NCI-H2196 treated with DMSO at 0.1 percent for 48 hours (cell line): ENCODE data around the gene GABRR1.

Source experiments
- DNase-seq: peaks from one replicate; lab custom pipeline; 2025; ENCODE audit not compliant: unreplicated experiment; lab: John Stamatoyannopoulos, UW

The GABRR1 gene

GRCh38 chr6:89216411-89216810 is 747 bp downstream of the GABRR1 start:
- DNase-seq: no peak

DNA sequence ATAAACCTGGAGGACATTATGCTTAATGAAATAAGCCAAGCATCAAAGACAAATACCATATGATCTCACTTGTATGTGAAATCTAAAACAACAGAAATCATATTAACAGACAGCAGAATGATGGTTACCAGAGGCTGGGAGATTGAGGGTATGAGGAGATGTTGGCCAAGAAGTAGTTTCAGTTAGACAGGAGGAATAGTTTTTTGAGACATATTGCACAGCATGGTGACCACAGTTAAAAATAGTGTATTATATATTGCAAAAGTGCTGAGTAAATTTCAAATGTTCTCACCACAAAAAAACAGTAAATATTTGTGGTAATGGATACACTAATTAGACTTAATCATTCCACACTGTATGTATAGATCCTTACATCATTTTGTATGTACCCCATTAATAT is 1.8 kb downstream of the GABRR1 start:
- DNase-seq: no peak

- DNase-seq: no peak
These were observed 3.0 kb downstream of the GABRR1 start for GRCh38 chr6:89214197-89214596.

GRCh38 chr6:89212472-89212871 is 4.7 kb downstream of the GABRR1 start:
- no peak for DNase-seq

GRCh38 chr6:89209457-89209856 is 7.7 kb downstream of the GABRR1 start:
- no peak for DNase-seq

DNA sequence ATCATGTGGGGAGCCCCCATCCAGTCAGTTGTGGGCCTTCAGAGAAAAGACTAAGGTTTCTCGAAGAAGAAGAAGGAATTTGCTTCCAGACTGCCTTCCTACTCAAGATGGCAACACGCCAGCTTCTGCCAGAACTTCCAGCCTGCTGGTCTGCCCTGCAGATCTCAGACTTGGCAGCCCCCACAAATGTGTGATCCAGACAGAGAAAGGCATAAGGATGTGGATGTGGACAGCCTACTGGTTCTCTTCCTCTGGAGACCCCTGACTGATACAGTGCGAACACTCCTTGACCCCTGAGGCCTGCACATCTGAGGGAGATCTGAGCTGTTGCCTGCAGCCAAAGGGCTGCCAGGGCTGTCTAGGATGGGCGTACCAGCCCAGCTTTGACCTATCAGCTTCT is 8.6 kb downstream of the GABRR1 start:
- no peak for DNase-seq

GRCh38 chr6:89205819-89206218 is 11.3 kb downstream of the GABRR1 start:
- no peak for DNase-seq

DNA sequence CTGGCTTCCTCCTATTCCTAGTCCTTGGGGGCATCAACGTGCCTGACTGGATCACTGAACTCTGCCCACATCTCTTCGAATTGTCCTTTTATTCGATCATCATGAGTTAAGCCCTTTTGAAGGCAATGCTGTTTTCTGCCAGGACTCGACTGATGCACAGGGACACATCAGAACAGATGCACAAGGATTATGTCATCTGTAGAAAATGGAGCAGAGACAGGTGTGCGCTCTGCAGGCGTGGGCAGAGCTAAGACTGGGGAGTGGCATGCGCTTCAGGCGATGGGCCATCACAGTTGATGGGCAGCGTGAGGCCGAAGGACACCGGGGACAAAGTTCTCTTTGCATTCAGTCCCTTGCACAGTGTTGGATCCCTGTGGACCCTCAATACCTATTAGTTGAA is 13.1 kb downstream of the GABRR1 start:
- no peak for DNase-seq

DNA sequence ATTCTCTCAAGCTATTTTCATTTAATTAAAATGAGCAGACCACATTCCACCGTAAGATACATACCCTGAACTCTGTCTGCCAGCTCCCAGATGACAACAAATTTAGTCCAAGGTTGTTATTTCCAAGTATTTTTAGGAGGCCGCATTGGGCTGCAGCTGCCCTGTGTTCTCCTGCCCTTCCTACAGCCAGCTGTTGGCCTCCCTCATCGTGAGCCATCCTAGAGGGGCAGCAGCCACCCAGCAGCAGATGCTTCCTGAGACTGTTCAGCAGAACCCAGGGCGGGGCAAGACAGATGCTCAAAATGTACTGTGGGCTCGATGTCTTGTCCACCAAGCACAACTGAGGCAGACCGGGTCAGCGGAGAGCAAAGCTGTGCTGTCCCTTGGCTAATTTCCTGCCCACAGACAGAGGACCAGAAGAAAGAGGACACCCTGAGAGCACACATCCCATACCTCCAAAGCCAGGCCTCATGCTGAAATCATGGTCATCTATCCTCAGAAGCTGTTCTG is 16.4 kb downstream of the GABRR1 start:
- DNase-seq: no peak

DNA sequence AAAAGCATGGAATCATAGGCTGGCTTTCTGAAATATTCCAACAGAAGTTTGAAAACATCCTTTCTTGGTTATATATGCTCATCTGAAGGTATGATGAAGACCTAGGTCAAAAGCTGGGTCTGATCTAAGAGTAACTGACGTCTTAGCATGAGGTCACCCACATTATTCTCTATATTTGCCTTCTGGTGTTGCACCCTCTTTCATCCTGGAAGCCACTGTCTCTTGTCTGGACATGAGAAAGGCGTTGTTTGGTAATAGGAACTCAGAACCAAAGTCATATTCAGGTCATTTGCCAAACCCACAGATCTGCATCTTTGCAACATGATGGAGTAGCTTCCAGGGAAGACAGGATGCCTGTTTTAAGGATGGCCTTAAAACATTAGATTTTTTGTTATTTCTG is 17.6 kb downstream of the GABRR1 start:
- DNase-seq: no peak

DNA sequence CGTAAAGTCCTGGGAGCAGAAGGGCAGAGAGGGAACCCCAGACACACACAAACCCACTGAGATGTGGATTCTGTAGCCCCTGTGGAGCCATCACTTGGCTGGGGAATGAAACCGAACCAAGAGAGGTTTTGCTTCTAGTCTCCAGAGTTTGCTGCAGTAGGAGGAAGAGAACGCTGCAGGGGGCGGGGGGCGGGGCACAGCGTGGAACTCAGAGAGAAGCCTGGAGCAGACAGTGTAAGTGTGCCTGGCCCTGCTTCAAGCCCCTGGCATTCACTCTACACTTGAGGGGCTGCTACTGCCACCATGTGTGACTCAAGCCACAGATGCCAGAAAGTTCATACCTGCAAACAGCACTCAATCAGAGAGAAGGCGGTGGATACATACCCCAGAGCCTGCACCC is 18.9 kb downstream of the GABRR1 start:
- no peak for DNase-seq

- DNase-seq: no peak
These were observed 20.0 kb downstream of the GABRR1 start for GRCh38 chr6:89197141-89197540.

DNA sequence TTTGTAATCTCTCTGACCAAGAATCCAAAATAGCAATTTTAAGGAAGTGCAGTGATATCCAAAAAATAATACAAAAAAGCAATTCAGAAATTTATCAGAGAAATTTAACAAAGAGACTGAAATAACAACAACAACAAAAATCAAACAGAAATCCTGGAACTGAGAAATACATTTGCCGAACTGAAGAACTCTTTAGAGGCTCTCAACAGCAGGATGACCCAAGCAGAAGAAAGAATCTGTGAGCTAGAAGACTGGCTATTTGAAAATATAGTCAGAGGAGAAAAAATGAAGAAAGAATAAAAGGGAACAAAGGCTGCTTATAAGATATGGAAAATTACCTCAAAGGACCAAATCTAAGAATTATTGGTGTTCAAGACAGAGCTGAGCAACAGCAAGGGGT is 22.6 kb downstream of the GABRR1 start:
- no peak for DNase-seq

DNA sequence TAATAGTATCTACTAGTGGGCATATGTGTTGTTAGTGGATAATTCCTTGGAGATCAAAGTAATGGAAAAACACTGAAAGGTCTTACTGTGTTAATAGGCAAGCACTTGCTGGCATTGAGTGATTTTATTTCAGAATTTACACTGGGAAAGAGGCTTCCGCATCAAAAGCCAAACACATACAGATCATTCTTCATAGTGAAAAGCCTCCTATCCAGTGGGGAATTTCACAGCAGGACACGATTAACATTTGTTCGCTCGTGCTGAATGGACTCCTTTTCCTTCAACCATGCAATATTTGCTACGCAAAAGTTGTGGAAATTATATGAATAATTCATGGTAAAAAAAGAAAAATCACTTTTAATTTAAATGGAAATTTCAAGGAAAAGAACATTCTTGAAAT is 26.4 kb downstream of the GABRR1 start:
- DNase-seq: no peak

DNA sequence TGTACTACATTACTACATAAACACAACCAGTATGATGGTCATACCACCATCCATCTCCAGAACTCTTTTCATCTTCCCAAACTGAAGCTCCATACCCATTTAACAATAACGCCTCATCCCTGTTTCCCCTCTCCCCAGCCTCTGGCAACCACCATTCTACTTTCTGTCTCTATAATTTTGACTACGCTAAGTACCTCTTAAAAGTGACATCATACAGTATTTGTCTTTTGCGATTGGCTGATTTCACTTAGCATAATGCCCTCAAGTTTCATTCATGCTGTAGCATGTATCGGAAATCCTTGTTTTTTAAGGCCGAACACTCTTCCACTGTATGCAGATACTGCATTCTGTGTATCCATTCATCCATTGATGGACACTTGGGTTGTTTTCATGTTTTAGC is 29.7 kb downstream of the GABRR1 start:
- no peak for DNase-seq

- DNase-seq: no peak
These were observed 30.4 kb downstream of the GABRR1 start for GRCh38 chr6:89186762-89187161.

- DNase-seq: no peak
These were observed 32.8 kb downstream of the GABRR1 start for GRCh38 chr6:89184344-89184743.

GRCh38 chr6:89183294-89183693 is 33.9 kb downstream of the GABRR1 start:
- DNase-seq: no peak

DNA sequence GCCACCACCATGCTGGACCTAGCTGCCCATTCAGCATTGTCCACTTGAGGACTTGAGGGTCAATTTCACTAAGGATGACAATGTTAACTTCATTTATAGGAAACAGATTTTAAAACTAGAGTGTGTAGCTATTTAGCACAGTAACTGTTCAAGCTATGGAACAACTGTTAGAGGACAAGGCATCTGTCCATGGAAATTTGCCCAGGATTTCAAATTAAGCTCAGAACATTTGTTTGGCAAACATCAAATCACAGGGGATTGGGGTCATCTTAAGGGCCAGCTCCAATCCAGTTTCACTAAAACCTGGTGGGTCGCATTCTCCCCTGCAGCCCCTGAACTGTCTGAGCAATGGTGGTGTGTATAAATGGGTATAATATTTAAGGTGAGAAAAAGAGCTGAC is 36.2 kb downstream of the GABRR1 start:
- DNase-seq: no peak

GRCh38 chr6:89180112-89180511 is 37.0 kb downstream of the GABRR1 start:
- no peak for DNase-seq

DNA sequence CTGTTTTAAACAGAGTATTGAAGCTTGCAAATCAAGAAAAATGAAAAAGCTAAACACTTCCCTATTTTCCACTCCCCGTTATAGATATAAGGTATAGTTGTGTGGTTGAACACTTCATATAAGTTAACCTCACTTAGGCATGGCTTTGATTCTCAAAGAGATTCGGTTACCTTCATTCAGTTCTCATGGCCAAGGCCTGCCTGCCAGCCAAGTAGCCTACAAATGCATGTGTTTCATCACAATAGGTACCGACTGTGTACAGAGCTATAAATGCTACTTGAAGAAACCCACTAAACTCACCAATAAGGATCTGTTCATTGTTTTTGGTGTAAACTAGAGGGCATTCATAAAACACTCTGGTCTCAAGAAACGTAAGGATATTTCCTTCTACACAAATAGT is 43.5 kb downstream of the GABRR1 start:
- no peak for DNase-seq

DNA sequence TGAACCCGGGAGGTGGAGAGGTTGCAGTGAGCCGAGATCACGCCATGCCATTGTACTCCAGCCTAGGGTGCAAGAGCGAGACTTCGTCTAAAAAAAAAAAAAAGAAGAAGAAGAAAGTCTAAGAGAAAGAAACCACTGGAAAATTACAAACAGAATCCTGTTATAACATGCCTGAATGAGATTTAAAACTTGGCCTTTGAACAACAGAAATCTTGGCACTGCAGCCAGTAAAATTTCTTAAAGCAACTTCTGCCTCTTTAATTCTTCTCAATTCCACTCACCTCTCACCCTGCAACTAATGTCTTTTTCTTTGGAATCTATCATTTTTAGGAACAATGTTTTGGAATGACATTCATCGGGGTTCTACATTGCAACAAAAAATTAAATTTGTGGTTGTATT is 45.0 kb downstream of the GABRR1 start:
- DNase-seq: no peak

- DNase-seq: no peak
These were observed 55.1 kb downstream of the GABRR1 start for GRCh38 chr6:89162047-89162371.
